Vagina (tissue), 2 donors: ENCODE measurements around the gene ALDH8A1. TPM values are rescaled to one million over a fixed set of nuclear protein-coding genes. Genes with fewer than 3 reads are reported as not detected.

ENCODE experiments used
- DNase-seq, 2 donors: peaks; one replicate each; pipeline ENCODE4 v3.0.0-alpha.2; 2017; ENCODE audit errors: extremely low spot score in 2 of 2
- H3K27ac ChIP-seq: fragments of 200-600 bp; sonication (generic); one replicate; pipeline ENCODE4 v1.5.1; 2019
- H3K27me3 ChIP-seq: fragments of 200-600 bp; sonication (generic); one replicate; pipeline ENCODE4 v1.5.1; 2019
- H3K36me3 ChIP-seq, 2 donors: fragments of 200-600 bp; sonication (generic); one replicate each; pipeline ENCODE4 v1.5.1; 2017 to 2019
- H3K4me1 ChIP-seq: fragments of 200-600 bp; sonication (generic); one replicate; pipeline ENCODE4 v1.5.1; 2019
- H3K4me3 ChIP-seq, 2 donors: fragments of 200-600 bp; sonication (generic); 1 replicate in 1 of 2; 2 replicates in 1 of 2; pipeline ENCODE4 v1.5.1; 2016 to 2019
- H3K9me3 ChIP-seq: fragments of 200-600 bp; sonication (generic); one replicate; pipeline ENCODE4 v1.5.1; 2019
- POLR2A ChIP-seq, 2 donors: fragments of 450-650 bp; IDR thresholded peaks; one replicate each; pipeline ENCODE4 v1.6.1; 2017; ENCODE audit warnings: antibody characterized with exemption in 2 of 2, mild to moderate bottlenecking in 2 of 2, moderate library complexity in 2 of 2
- POLR2AphosphoS5 ChIP-seq, 2 donors: sonication (generic); formaldehyde crosslinking; IDR thresholded peaks; one replicate each; pipeline ENCODE4 v1.9.0; 2017; ENCODE audit warnings: antibody characterized with exemption in 2 of 2, mild to moderate bottlenecking in 2 of 2, low read depth in 1 of 2; ENCODE audit not compliant: insufficient read depth in 1 of 2
- intact Hi-C: fragments of 100-400 bp; cut with DNase I; formaldehyde crosslinking; loops from one replicate; pipeline ENCODE4 v1.15.1; 2023
- total RNA-seq: library from RNA; depleted of rRNA; stranded (reverse); fragments of >200 nt; gene quantifications from one replicate; pipeline ENCODE4 v1.2.3, GENCODE V29; 2016
- TF ChIP-seq, protein P1 (sequence below), 3 experiments: fragments of 450-650 bp in 2 of 3; fragments of 200-600 bp in 1 of 3; sonication (generic) in 1 of 3; IDR thresholded peaks; one replicate each; pipeline ENCODE4 v1.5.1; 2017 to 2019; ENCODE audit warnings: antibody characterized with exemption in 3 of 3, mild to moderate bottlenecking in 2 of 3, moderate library complexity in 2 of 3

The ALDH8A1 gene
- total RNA-seq, 1 donor from 2014 or later: not detected

- Histone ChIP-seq H3K9me3 (no peaks in the 10 kb centered on the region), H3K27me3 (no peaks in the 10 kb centered on the region), H3K27ac (no peak overlapping the region), H3K4me1 (no peaks in the 10 kb centered on the region), H3K36me3 (peaks cover 0 to 10% of the 10 kb centered on the region in 2 donors), H3K4me3 (no peak overlapping the region)
- no peak for DNase-seq
- TF ChIP-seq, protein P1, sequence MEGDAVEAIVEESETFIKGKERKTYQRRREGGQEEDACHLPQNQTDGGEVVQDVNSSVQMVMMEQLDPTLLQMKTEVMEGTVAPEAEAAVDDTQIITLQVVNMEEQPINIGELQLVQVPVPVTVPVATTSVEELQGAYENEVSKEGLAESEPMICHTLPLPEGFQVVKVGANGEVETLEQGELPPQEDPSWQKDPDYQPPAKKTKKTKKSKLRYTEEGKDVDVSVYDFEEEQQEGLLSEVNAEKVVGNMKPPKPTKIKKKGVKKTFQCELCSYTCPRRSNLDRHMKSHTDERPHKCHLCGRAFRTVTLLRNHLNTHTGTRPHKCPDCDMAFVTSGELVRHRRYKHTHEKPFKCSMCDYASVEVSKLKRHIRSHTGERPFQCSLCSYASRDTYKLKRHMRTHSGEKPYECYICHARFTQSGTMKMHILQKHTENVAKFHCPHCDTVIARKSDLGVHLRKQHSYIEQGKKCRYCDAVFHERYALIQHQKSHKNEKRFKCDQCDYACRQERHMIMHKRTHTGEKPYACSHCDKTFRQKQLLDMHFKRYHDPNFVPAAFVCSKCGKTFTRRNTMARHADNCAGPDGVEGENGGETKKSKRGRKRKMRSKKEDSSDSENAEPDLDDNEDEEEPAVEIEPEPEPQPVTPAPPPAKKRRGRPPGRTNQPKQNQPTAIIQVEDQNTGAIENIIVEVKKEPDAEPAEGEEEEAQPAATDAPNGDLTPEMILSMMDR (IDR thresholded peaks at IDR 0.05): no peak
- no peak for TF ChIP-seq POLR2AphosphoS5 (IDR thresholded peaks at IDR 0.05; ENCODE audit: insufficient read depth in 1 of 2, low read depth in 1 of 2)
- TF ChIP-seq POLR2A (IDR thresholded peaks at IDR 0.05): no peak
- intact Hi-C loops: no loop called here
These were observed 6.1 kb upstream of the ALDH8A1 start for GRCh38 chr6:134956032-134956431.

DNA sequence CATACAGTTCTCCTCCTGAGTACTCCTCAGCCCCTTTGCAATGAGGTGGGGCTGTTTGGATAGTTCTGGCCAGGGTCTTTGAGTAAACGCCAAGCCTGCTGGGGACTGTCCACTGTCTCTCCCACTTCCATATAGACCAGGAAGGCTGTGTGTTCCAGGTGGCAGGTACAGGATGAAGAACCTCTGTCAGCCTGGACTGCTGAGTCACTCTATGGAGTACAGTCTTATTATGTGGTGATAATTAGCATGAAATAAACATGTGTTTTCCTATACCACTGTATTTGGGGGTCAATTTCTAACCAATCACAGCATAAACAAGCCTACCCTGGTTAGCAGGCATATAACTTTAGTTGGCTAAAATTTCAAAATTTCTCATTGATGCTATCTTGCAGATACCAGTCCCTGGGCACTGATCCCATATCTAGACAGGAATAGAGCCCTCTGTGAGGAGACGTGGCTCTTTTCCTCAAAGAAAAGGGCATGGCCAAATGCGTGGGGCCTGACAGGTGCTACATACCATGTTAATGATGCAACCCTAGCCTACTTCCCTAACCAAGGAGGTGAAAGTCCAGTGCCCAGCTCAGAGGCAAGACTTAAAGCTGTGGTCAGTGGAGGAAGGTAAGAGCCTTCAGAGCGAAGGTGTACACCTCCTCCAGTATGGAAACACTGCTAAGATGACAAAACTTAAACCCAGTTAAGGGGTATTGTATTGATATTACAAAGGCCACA, 4.5 kb upstream of the ALDH8A1 start:
- intact Hi-C loops: no loop called here
- no peak for DNase-seq
- H3K4me1 ChIP-seq: no peaks in the 10 kb centered on the region
- no peak overlapping the region for H3K4me3 ChIP-seq
- no peak for TF ChIP-seq POLR2AphosphoS5 (IDR thresholded peaks at IDR 0.05; ENCODE audit: insufficient read depth in 1 of 2, low read depth in 1 of 2)
- no peak for TF ChIP-seq POLR2A (IDR thresholded peaks at IDR 0.05)
- TF ChIP-seq, protein P1 (IDR thresholded peaks at IDR 0.05): no peak
- H3K27me3 ChIP-seq: no peaks in the 10 kb centered on the region
- H3K9me3 ChIP-seq: no peaks in the 10 kb centered on the region
- H3K27ac ChIP-seq: no peak overlapping the region
- H3K36me3 ChIP-seq: peaks cover 0 to 8% of the 10 kb centered on the region in 2 donors

DNA sequence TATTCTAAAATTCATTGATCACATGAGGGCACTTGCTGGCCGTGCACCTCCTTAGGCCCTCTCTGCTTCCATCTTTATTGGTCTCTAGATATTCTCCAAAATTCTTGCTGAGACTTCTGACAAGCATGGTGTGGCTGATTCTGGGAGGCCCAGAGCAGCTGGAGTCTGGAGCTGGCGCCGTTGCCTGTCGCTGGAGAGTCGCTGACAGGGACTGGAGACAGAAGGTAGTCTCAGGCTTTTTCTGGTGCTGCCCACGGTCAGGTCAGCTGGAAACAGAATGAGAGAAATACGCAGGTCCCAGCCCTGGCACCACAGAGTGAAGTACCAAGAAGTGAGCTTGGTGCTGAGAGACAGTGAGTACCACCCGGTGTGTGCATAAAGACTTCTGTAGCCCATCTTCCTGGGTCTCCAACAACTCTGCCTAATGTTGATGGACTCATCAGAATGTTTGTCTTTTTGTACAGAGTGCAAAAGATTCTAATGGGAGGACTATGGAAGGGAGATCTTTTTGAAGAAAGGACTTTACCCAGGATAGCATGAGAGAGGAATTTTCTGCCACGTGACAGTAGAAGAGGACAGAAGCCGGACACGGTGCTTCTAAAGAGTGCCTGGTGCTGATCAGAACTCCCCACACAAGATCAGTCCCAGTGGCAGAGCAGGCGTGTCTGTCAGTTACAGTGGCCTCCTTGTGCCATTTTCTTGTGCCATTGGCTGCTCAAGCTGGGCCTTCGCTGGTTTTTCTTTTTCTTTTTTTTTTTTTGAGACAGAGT, 1.8 kb upstream of the ALDH8A1 start:
- H3K9me3 ChIP-seq: no peaks in the 10 kb centered on the region
- H3K4me1 ChIP-seq: no peaks in the 10 kb centered on the region
- no peaks in the 10 kb centered on the region for H3K36me3 ChIP-seq
- H3K4me3 ChIP-seq: no peak overlapping the region
- no peaks in the 10 kb centered on the region for H3K27me3 ChIP-seq
- no peak overlapping the region for H3K27ac ChIP-seq
- DNase-seq: no peak
- intact Hi-C loops: no loop called here
- TF ChIP-seq, protein P1 (IDR thresholded peaks at IDR 0.05): no peak
- TF ChIP-seq POLR2AphosphoS5 (IDR thresholded peaks at IDR 0.05; ENCODE audit: insufficient read depth in 1 of 2, low read depth in 1 of 2) (no peak), POLR2A (IDR thresholded peaks at IDR 0.05) (no peak)

GRCh38 chr6:134950482-134950881, 581 bp upstream of the ALDH8A1 start:
- TF ChIP-seq POLR2A (IDR thresholded peaks at IDR 0.05) (no peak), POLR2AphosphoS5 (IDR thresholded peaks at IDR 0.05; ENCODE audit: insufficient read depth in 1 of 2, low read depth in 1 of 2) (no peak)
- Histone ChIP-seq H3K4me1 (no peaks in the 10 kb centered on the region), H3K27ac (no peak overlapping the region), H3K36me3 (no peaks in the 10 kb centered on the region), H3K4me3 (no peak overlapping the region), H3K27me3 (no peaks in the 10 kb centered on the region), H3K9me3 (no peaks in the 10 kb centered on the region)
- DNase-seq: no peak
- intact Hi-C loops: no loop called here

GRCh38 chr6:134948691-134949090, 1.2 kb downstream of the ALDH8A1 start:
- TF ChIP-seq POLR2A (IDR thresholded peaks at IDR 0.05): no peak
- TF ChIP-seq POLR2AphosphoS5 (IDR thresholded peaks at IDR 0.05; ENCODE audit: insufficient read depth in 1 of 2, low read depth in 1 of 2): no peak
- TF ChIP-seq, protein P1 (IDR thresholded peaks at IDR 0.05): no peak
- Histone ChIP-seq H3K4me1 (no peaks in the 10 kb centered on the region), H3K27me3 (no peaks in the 10 kb centered on the region), H3K9me3 (no peaks in the 10 kb centered on the region), H3K36me3 (no peaks in the 10 kb centered on the region), H3K4me3 (no peak overlapping the region), H3K27ac (no peak overlapping the region)
- intact Hi-C loops: no loop called here
- DNase-seq: no peak
